Activated CD8-positive, alpha-beta memory T cell treated with anti-CD3 and anti-CD28 coated beads, Interleukin-2, amount 50 U/mL, for 1 hour (primary cell): ENCODE results near the gene MUC16.
"Not testable (repeated sequence)": the region's sequence is repeated elsewhere in the genome, so short reads cannot be mapped to it uniquely, and the experiment has no call there.

Source experiments
- DNase-seq: peaks from one replicate; pipeline ENCODE4 v3.0.0-alpha.2; 2020; ENCODE audit errors: extremely low read depth

MUC16 gene

GRCh38 chr19:9009935-9010651, at the start of gene MUC16:
Gene MUC16 (minus strand): TSS chr19:9010409.
- DNase-seq, result no peak

GRCh38 chr19:9058905-9059667, 48.9 kb upstream of the MUC16 start:
- no peak for DNase-seq

GRCh38 chr19:9057505-9058258, 47.5 kb upstream of the MUC16 start:
- no peak for DNase-seq

GRCh38 chr19:9056131-9056530, 45.9 kb upstream of the MUC16 start:
- not testable (repeated sequence) for DNase-seq

GRCh38 chr19:9054765-9055164, 44.6 kb upstream of the MUC16 start:
- DNase-seq, result no peak

- DNase-seq, result no peak
Observed at GRCh38 chr19:9054207-9054606, 44.0 kb upstream of the MUC16 start.

- not testable (repeated sequence) for DNase-seq
Observed at GRCh38 chr19:9053674-9054073, 43.5 kb upstream of the MUC16 start.

GRCh38 chr19:9052894-9053293, 42.7 kb upstream of the MUC16 start:
- no peak for DNase-seq

- DNase-seq, result no peak
Observed at GRCh38 chr19:9046694-9047093, 36.5 kb upstream of the MUC16 start.

- DNase-seq, result no peak
Observed at GRCh38 chr19:9044449-9044848, 34.2 kb upstream of the MUC16 start.

- DNase-seq, result no peak
Observed at GRCh38 chr19:9043524-9043923, 33.3 kb upstream of the MUC16 start.

- no peak for DNase-seq
Observed at GRCh38 chr19:9041023-9041422, 30.8 kb upstream of the MUC16 start.

- no peak for DNase-seq
Observed at GRCh38 chr19:9040131-9040530, 29.9 kb upstream of the MUC16 start.

- no peak for DNase-seq
Observed at GRCh38 chr19:9039728-9040127, 29.5 kb upstream of the MUC16 start.

GRCh38 chr19:9037400-9038062, 27.3 kb upstream of the MUC16 start:
- DNase-seq, result no peak

- DNase-seq, result no peak
Observed at GRCh38 chr19:9032136-9032631, 22.0 kb upstream of the MUC16 start.

- no peak for DNase-seq
Observed at GRCh38 chr19:9018163-9018875, 8.1 kb upstream of the MUC16 start.

- DNase-seq, result no peak
Observed at GRCh38 chr19:9014803-9015202, 4.6 kb upstream of the MUC16 start.

GRCh38 chr19:9013988-9014387, 3.8 kb upstream of the MUC16 start:
- DNase-seq, result no peak

- no peak for DNase-seq
Observed at GRCh38 chr19:9011875-9012274, 1.7 kb upstream of the MUC16 start.

GRCh38 chr19:9010693-9011092, 484 bp upstream of the MUC16 start:
- no peak for DNase-seq
